ENCODE measurements around the gene SIRT7.

Gene SIRT7

DNA sequence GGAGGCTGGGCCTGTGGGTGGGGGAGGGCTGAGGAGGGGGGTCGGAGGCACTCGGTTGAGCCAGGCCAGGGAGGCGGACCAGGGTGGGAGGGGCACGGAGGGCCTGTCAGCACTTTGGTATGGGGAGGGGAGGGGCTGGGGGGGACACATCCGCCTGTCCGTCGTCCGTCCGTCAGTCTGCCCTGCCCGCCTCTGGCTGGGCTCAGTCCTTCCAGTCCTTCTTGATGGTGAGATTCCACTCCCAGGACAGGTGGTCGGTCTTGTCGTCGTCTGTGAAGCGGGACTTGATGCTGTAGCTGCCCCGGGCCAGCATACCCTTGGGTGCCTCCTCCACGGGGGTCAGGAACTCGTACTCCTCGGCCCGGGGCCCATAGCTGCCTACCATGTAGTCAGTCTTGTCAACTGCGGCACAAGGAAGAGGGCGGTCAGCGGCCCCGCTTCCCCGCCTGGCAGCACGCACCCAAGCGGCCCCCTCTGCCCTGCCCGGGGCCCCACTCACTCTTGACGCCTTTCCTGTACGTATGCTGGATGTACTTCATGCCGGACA is 49.2 kb downstream of the SIRT7 start:
- TF ChIP-seq, protein P1, sequence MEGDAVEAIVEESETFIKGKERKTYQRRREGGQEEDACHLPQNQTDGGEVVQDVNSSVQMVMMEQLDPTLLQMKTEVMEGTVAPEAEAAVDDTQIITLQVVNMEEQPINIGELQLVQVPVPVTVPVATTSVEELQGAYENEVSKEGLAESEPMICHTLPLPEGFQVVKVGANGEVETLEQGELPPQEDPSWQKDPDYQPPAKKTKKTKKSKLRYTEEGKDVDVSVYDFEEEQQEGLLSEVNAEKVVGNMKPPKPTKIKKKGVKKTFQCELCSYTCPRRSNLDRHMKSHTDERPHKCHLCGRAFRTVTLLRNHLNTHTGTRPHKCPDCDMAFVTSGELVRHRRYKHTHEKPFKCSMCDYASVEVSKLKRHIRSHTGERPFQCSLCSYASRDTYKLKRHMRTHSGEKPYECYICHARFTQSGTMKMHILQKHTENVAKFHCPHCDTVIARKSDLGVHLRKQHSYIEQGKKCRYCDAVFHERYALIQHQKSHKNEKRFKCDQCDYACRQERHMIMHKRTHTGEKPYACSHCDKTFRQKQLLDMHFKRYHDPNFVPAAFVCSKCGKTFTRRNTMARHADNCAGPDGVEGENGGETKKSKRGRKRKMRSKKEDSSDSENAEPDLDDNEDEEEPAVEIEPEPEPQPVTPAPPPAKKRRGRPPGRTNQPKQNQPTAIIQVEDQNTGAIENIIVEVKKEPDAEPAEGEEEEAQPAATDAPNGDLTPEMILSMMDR (conservative IDR thresholded peaks at IDR 0.05; ENCODE audit: low read depth, low read length), result no peak
- H3K4me3 ChIP-seq (IDR thresholded peaks at IDR 0.05; ENCODE audit: insufficient read depth, low read depth, low read length), result no peak overlapping the region
- no peaks in the 10 kb centered on the region for H3K36me3 ChIP-seq (ENCODE audit: insufficient read depth)
- H3K27ac ChIP-seq, result no peak overlapping the region
- no peak overlapping the region for H3K4me2 ChIP-seq
- H3K79me2 ChIP-seq (ENCODE audit: insufficient read depth, low read depth), result peaks cover 41% of the 10 kb centered on the region
- H2AFZ ChIP-seq (ENCODE audit: low read depth), result no peak overlapping the region
- H3K9ac ChIP-seq, result no peak overlapping the region
- peaks cover 55% of the 10 kb centered on the region for H3K4me1 ChIP-seq (ENCODE audit: low read depth, poor library complexity, severe bottlenecking)
- H4K20me1 ChIP-seq (ENCODE audit: insufficient read depth), result no peaks in the 10 kb centered on the region
- H3K27me3 ChIP-seq (ENCODE audit: insufficient read depth, low read depth), result no peaks in the 10 kb centered on the region

DNA sequence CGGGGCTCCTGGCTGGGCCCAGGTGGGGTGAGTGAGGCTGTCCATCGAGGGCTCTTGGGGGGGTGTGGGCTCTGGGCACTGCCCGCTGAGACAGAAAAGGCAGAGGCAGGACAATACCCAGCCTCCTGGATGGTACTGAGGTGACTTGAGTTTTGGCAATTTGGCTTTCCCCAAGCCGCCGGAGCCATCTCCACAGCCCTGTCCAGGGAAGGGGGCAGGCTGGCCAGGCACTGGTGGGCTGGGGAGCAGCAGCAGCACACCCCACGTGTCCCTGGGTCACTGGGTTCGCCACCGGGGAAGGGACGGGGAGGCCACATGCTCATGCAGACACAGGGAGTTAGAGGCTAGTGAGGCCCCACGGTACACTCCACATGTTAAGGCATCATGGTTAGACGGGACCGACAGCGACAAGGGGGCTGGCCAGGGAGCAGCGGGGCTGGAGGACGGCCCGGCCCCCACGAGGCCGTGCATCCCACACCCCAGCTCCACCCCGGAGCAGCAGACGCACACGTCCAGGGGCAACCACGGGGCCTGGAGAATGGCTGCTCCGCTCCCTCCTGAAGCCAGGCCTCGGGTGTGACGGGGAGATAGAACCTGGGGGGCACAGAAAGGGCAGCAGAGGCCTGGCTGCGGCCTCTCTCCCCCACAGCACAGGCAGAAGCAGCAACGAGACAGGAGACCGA is 49.8 kb downstream of the SIRT7 start:
- TF ChIP-seq, protein P1 (conservative IDR thresholded peaks at IDR 0.05; ENCODE audit: low read depth, low read length), result no peak
- Histone ChIP-seq H3K79me2 (ENCODE audit: insufficient read depth, low read depth) (peaks cover 47% of the 10 kb centered on the region), H3K36me3 (ENCODE audit: insufficient read depth) (no peaks in the 10 kb centered on the region), H2AFZ (ENCODE audit: low read depth) (no peak overlapping the region), H4K20me1 (ENCODE audit: insufficient read depth) (no peaks in the 10 kb centered on the region), H3K27ac (peak overlapping the region; percentile 39; the same call in 1 of the 2 replicates), H3K9ac (no peak overlapping the region), H3K27me3 (ENCODE audit: insufficient read depth, low read depth) (no peaks in the 10 kb centered on the region), H3K4me2 (no peak overlapping the region), H3K4me3 (IDR thresholded peaks at IDR 0.05; ENCODE audit: insufficient read depth, low read depth, low read length) (no peak overlapping the region), H3K4me1 (ENCODE audit: low read depth, poor library complexity, severe bottlenecking) (peaks cover 58% of the 10 kb centered on the region)

GRCh38 chr17:81867170-81867990 is 50.6 kb downstream of the SIRT7 start:
- H2AFZ ChIP-seq (ENCODE audit: low read depth), result no peak overlapping the region
- H4K20me1 ChIP-seq (ENCODE audit: insufficient read depth), result no peaks in the 10 kb centered on the region
- H3K4me3 ChIP-seq (IDR thresholded peaks at IDR 0.05; ENCODE audit: insufficient read depth, low read depth, low read length), result no peak overlapping the region
- H3K4me2 ChIP-seq, result no peak overlapping the region
- TF ChIP-seq, protein P1 (conservative IDR thresholded peaks at IDR 0.05; ENCODE audit: low read depth, low read length), result no peak
- no peak overlapping the region for H3K9ac ChIP-seq
- no peaks in the 10 kb centered on the region for H3K27me3 ChIP-seq (ENCODE audit: insufficient read depth, low read depth)
- H3K36me3 ChIP-seq (ENCODE audit: insufficient read depth), result no peaks in the 10 kb centered on the region
- H3K79me2 ChIP-seq (ENCODE audit: insufficient read depth, low read depth), result peaks cover 53% of the 10 kb centered on the region
- H3K27ac ChIP-seq, result peak overlapping the region; percentile 39
- H3K4me1 ChIP-seq (ENCODE audit: low read depth, poor library complexity, severe bottlenecking), result peaks cover 58% of the 10 kb centered on the region

- Histone ChIP-seq H3K9ac (no peak overlapping the region), H3K4me2 (no peak overlapping the region)
- TF ChIP-seq, protein P1 (conservative IDR thresholded peaks at IDR 0.05; ENCODE audit: low read depth, low read length), result no peak
Observed at GRCh38 chr17:81866440-81867169, 51.4 kb downstream of the SIRT7 start.

More at GRCh38 chr17:81866440-81867169, 51.4 kb downstream of the SIRT7 start:
- peak overlapping the region; percentile 12; the same call in 1 of the 2 replicates for H3K27ac ChIP-seq
- no peaks in the 10 kb centered on the region for H3K36me3 ChIP-seq (ENCODE audit: insufficient read depth)
- H3K4me3 ChIP-seq (IDR thresholded peaks at IDR 0.05; ENCODE audit: insufficient read depth, low read depth, low read length), result no peak overlapping the region
- H4K20me1 ChIP-seq (ENCODE audit: insufficient read depth), result no peaks in the 10 kb centered on the region
- H3K79me2 ChIP-seq (ENCODE audit: insufficient read depth, low read depth), result peaks cover 52% of the 10 kb centered on the region
- peaks cover 57% of the 10 kb centered on the region for H3K4me1 ChIP-seq (ENCODE audit: low read depth, poor library complexity, severe bottlenecking)
- H3K27me3 ChIP-seq (ENCODE audit: insufficient read depth, low read depth), result no peaks in the 10 kb centered on the region
- no peak overlapping the region for H2AFZ ChIP-seq (ENCODE audit: low read depth)

All from KMS-11 (cell line).